ENCODE results near the gene TFF1.

TFF1 gene

DNA sequence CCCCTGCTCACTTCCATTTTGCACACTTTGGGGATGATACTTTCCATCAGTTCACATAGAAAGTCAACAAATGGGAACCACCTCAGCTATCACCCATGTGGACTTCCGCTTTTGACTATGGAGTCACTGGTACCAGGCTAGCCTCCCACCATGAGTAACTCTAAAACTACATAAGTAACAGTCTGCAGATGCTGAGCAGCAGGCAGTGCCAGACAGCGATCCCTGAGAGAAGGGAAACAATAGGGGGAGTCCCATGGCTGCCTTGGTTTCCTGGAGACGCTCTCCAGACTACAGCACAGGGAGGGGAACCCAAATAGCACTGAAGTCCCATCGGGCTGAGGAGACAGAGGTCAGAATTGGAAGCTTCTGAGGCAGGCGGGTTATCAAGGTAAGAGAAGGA, 12.7 kb downstream of the TFF1 start:
- ChIA-PET POLR2A (interaction anchor here (0.9 kb wide), 1 partner anchor 12 kb away, joined by 3 read pairs; no protein-coding TSS in a partner anchor), CTCF (interaction anchor here (0.6 to 1.7 kb wide), 3 partner anchors 28 to 156 kb away, joined by 4 to 6 read pairs (median 5); no protein-coding TSS in a partner anchor)
- Histone ChIP-seq H3K4me3 (ENCODE audit: low read depth, low read length) (no peak overlapping the region), H3K36me3 (ENCODE audit: control insufficient read depth in 2 of 2, insufficient read depth in 1 of 2, low read length in 2 of 2) (no peaks in the 10 kb centered on the region), H3K27ac (ENCODE audit: extremely low read depth, low read depth, low read length) (no peak overlapping the region), H3K9me3 (ENCODE audit: control insufficient read depth, insufficient read depth, low read depth, low read length) (no peaks in the 10 kb centered on the region), H3K4me1 (ENCODE audit: control insufficient read depth, insufficient read depth, low read length) (no peaks in the 10 kb centered on the region)
- no peak for TF ChIP-seq ZNF426 (tag by site-specific recombination; IDR thresholded peaks at IDR 0.05)

DNA sequence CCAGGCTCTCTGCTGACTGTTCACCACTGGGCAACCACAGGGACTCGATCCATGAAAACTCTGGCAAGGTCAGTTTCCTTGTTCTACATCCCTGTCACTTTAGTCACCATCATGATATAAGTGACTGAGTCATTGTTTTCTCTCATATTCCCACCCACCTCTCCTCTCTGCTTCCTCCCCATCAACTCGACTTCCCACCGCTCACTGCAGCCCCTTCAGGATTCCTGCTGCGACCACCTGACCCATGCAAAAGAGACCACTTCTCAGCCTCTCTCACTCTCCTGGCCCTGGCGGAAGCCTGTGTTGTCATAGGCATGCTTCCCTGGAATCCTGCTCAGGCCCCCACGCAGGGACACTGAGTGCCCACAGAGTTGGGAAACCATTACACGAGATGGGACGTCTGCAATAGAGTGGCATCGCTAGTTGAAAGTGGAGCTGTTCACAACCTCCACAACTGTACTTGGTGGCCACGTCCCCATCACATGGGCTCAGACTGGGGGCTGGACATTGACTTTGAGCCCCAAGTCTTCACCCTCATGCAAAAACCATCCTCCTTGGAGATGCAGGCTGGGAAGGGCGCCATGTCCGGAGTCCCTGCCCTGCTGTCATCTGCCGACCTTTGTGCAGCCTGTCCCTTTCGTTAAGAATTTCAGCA, 13.8 kb downstream of the TFF1 start:
- Histone ChIP-seq H3K9me3 (ENCODE audit: control insufficient read depth, insufficient read depth, low read depth, low read length) (no peaks in the 10 kb centered on the region), H3K4me1 (ENCODE audit: control insufficient read depth, insufficient read depth, low read length) (no peaks in the 10 kb centered on the region), H3K27ac (ENCODE audit: extremely low read depth, low read depth, low read length) (no peak overlapping the region), H3K4me3 (ENCODE audit: low read depth, low read length) (no peak overlapping the region), H3K36me3 (ENCODE audit: control insufficient read depth in 2 of 2, insufficient read depth in 1 of 2, low read length in 2 of 2) (no peaks in the 10 kb centered on the region)
- ChIA-PET POLR2A (no interaction called here), CTCF (interaction anchor here (1.7 kb wide), 1 partner anchor 42 kb away, joined by 5 read pairs; no protein-coding TSS in a partner anchor)
- TF ChIP-seq ZNF214 (tag by site-specific recombination; IDR thresholded peaks at IDR 0.05; ENCODE audit: borderline replicate concordance) (no peak), KLF1 (tag by site-specific recombination; IDR thresholded peaks at IDR 0.05) (no peak), ZNF433 (tag by site-specific recombination; IDR thresholded peaks at IDR 0.05; ENCODE audit: low read depth) (no peak), ZNF2 (tag by site-specific recombination; IDR thresholded peaks at IDR 0.05) (no peak), SALL2 (tag by site-specific recombination; IDR thresholded peaks at IDR 0.05; ENCODE audit: borderline replicate concordance) (no peak), ZNF660 (tag by site-specific recombination; IDR thresholded peaks at IDR 0.05) (no peak), ZNF843 (tag by site-specific recombination; IDR thresholded peaks at IDR 0.05) (no peak)

GRCh38 chr21:42351626-42352440, 14.5 kb downstream of the TFF1 start:
- no peaks in the 10 kb centered on the region for H3K36me3 ChIP-seq (ENCODE audit: control insufficient read depth in 2 of 2, insufficient read depth in 1 of 2, low read length in 2 of 2)
- TF ChIP-seq ZNF580 (tag by site-specific recombination; IDR thresholded peaks at IDR 0.05) (no peak), ZNF19 (tag by site-specific recombination; IDR thresholded peaks at IDR 0.05; ENCODE audit: low read depth) (no peak), ZNF707 (tag by site-specific recombination; IDR thresholded peaks at IDR 0.05) (no peak), ZNF449 (tag by site-specific recombination; IDR thresholded peaks at IDR 0.05) (no peak), ZNF621 (tag by site-specific recombination; IDR thresholded peaks at IDR 0.05) (no peak), PBX3 (CRISPR knock-in tag; IDR thresholded peaks at IDR 0.05) (no peak), ZNF560 (tag by site-specific recombination; IDR thresholded peaks at IDR 0.05; ENCODE audit: borderline replicate concordance) (no peak), ZXDB (tag by site-specific recombination; IDR thresholded peaks at IDR 0.05) (no peak)
- no peaks in the 10 kb centered on the region for H3K9me3 ChIP-seq (ENCODE audit: control insufficient read depth, insufficient read depth, low read depth, low read length)
- H3K4me3 ChIP-seq (ENCODE audit: low read depth, low read length) = no peak overlapping the region
- POLR2A ChIA-PET = no interaction called here
- no peak overlapping the region for H3K27ac ChIP-seq (ENCODE audit: extremely low read depth, low read depth, low read length)
- CTCF ChIA-PET = interaction anchor here (1.0 kb wide), 1 partner anchor 9 kb away, joined by 3 read pairs; no protein-coding TSS in a partner anchor
- no peaks in the 10 kb centered on the region for H3K4me1 ChIP-seq (ENCODE audit: control insufficient read depth, insufficient read depth, low read length)
